HEK293 (cell line): ENCODE results near the gene NIPBL.

Experiments used
- CTCF ChIA-PET: fragments of 350-600 bp; formaldehyde crosslinking; extraction: SDS; loops from one replicate; lab custom pipeline; 2021; ENCODE audit warnings: antibody characterized with exemption; lab: Yijun Ruan, JAX
- POLR2A ChIA-PET: fragments of 300-600 bp; formaldehyde crosslinking; extraction: SDS; loops from one replicate; lab custom pipeline; 2020; ENCODE audit warnings: antibody characterized with exemption, inconsistent platforms; lab: Yijun Ruan, JAX
- H3K27ac ChIP-seq: fragments of 200-500 bp; sonication (Bioruptor generic); 2 replicates; pipeline ENCODE4 v1.5.1; 2014; ENCODE audit warnings: low read depth, low read length, control low read depth, inconsistent platforms; ENCODE audit errors: extremely low read depth
- H3K36me3 ChIP-seq, 2 experiments: fragments of 200-500 bp in 1 of 2; sonication (Bioruptor generic) in 1 of 2; 1 replicate in 1 of 2; 2 replicates in 1 of 2; pipeline ENCODE4 v1.5.1; 2014 to 2017; ENCODE audit warnings: inconsistent platforms in 2 of 2, low read length in 2 of 2; ENCODE audit not compliant: control insufficient read depth in 2 of 2, insufficient read depth in 1 of 2
- H3K4me1 ChIP-seq: fragments of 200-500 bp; sonication (Bioruptor generic); 2 replicates; pipeline ENCODE4 v1.5.1; 2014; ENCODE audit warnings: mild to moderate bottlenecking, low read length, inconsistent platforms; ENCODE audit not compliant: control insufficient read depth, insufficient read depth
- H3K4me3 ChIP-seq: 2 replicates; pipeline ENCODE4 v1.5.1; 2011; ENCODE audit warnings: low read depth, mild to moderate bottlenecking, control low read depth, low read length, moderate library complexity
- H3K9me3 ChIP-seq: fragments of 200-500 bp; sonication (Bioruptor generic); 2 replicates; pipeline ENCODE4 v1.5.1; 2014; ENCODE audit warnings: low read depth, low read length, inconsistent platforms; ENCODE audit not compliant: control insufficient read depth, insufficient read depth
- IKZF3 ChIP-seq: fragments of 450-650 bp; IDR thresholded peaks from 2 replicates; pipeline ENCODE4 v1.5.0; 2018; ENCODE audit warnings: missing biosample characterization, mild to moderate bottlenecking, missing genetic modification characterization, moderate library complexity
- KLF1 ChIP-seq: fragments of 450-650 bp; formaldehyde crosslinking; IDR thresholded peaks from 2 replicates; pipeline ENCODE4 v1.5.1; 2016; ENCODE audit warnings: missing biosample characterization, missing genetic modification characterization
- MYNN ChIP-seq: fragments of 450-650 bp; formaldehyde crosslinking; IDR thresholded peaks from 2 replicates; pipeline ENCODE4 v1.5.1; 2016; ENCODE audit warnings: missing biosample characterization, missing genetic modification characterization, borderline replicate concordance
- OVOL3 ChIP-seq: fragments of 450-650 bp; formaldehyde crosslinking; IDR thresholded peaks from 2 replicates; pipeline ENCODE4 v1.5.1; 2016; ENCODE audit warnings: missing biosample characterization, missing genetic modification characterization
- SP2 ChIP-seq: fragments of 450-650 bp; formaldehyde crosslinking; IDR thresholded peaks from 2 replicates; pipeline ENCODE4 v1.5.1; 2016; ENCODE audit warnings: missing biosample characterization, missing genetic modification characterization
- ZBTB48 ChIP-seq: fragments of 450-650 bp; formaldehyde crosslinking; IDR thresholded peaks from 2 replicates; pipeline ENCODE4 v1.5.1; 2016; ENCODE audit warnings: missing biosample characterization, missing genetic modification characterization
- ZFP3 ChIP-seq: fragments of 450-650 bp; formaldehyde crosslinking; IDR thresholded peaks from 2 replicates; pipeline ENCODE4 v1.5.1; 2016; ENCODE audit warnings: low read depth, missing biosample characterization, missing genetic modification characterization
- ZFP69B ChIP-seq: fragments of 450-650 bp; formaldehyde crosslinking; IDR thresholded peaks from 2 replicates; pipeline ENCODE4 v1.5.1; 2016; ENCODE audit warnings: missing biosample characterization, missing genetic modification characterization
- ZNF138 ChIP-seq: fragments of 450-650 bp; formaldehyde crosslinking; IDR thresholded peaks from 2 replicates; pipeline ENCODE4 v1.5.1; 2016; ENCODE audit warnings: missing biosample characterization, missing genetic modification characterization, borderline replicate concordance
- ZNF155 ChIP-seq: fragments of 450-650 bp; formaldehyde crosslinking; IDR thresholded peaks from 2 replicates; pipeline ENCODE4 v1.5.1; 2016; ENCODE audit warnings: missing biosample characterization, missing genetic modification characterization
- ZNF174 ChIP-seq: fragments of 450-650 bp; formaldehyde crosslinking; IDR thresholded peaks from 2 replicates; pipeline ENCODE4 v1.5.0; 2017; ENCODE audit warnings: missing biosample characterization, mild to moderate bottlenecking, missing genetic modification characterization
- ZNF335 ChIP-seq: fragments of 450-650 bp; formaldehyde crosslinking; conservative IDR thresholded peaks from 2 replicates; pipeline ENCODE4 v1.5.1; 2016; ENCODE audit warnings: missing biosample characterization, missing genetic modification characterization
- ZNF37A ChIP-seq: fragments of 450-650 bp; IDR thresholded peaks from 2 replicates; pipeline ENCODE4 v1.5.1; 2018; ENCODE audit warnings: missing biosample characterization, missing genetic modification characterization
- ZNF416 ChIP-seq: fragments of 450-650 bp; formaldehyde crosslinking; IDR thresholded peaks from 2 replicates; pipeline ENCODE4 v1.5.1; 2016; ENCODE audit warnings: missing biosample characterization, missing genetic modification characterization
- ZNF514 ChIP-seq: fragments of 450-650 bp; formaldehyde crosslinking; IDR thresholded peaks from 2 replicates; pipeline ENCODE4 v1.5.1; 2016; ENCODE audit warnings: missing biosample characterization, missing genetic modification characterization
- ZNF664 ChIP-seq: fragments of 450-650 bp; formaldehyde crosslinking; IDR thresholded peaks from 2 replicates; pipeline ENCODE4 v1.5.1; 2016; ENCODE audit warnings: missing biosample characterization, missing genetic modification characterization
- TF ChIP-seq, protein P1 (sequence below): fragments of 450-650 bp; formaldehyde crosslinking; IDR thresholded peaks from 2 replicates; pipeline ENCODE4 v1.5.1; 2016; ENCODE audit warnings: missing biosample characterization, missing genetic modification characterization, low read depth
- TF ChIP-seq, protein P2 (sequence below): IDR thresholded peaks from 2 replicates; pipeline ENCODE4 v1.6.1; 2011; ENCODE audit warnings: mild to moderate bottlenecking, low read depth, low read length, borderline replicate concordance
- TF ChIP-seq, protein P3 (sequence below): fragments of 450-650 bp; formaldehyde crosslinking; IDR thresholded peaks from 2 replicates; pipeline ENCODE4 v1.5.1; 2016; ENCODE audit warnings: missing biosample characterization, missing genetic modification characterization
- TF ChIP-seq, protein P4 (sequence below): fragments of 450-650 bp; formaldehyde crosslinking; IDR thresholded peaks from 2 replicates; pipeline ENCODE4 v1.5.1; 2016; ENCODE audit warnings: missing biosample characterization, missing genetic modification characterization

NIPBL gene

DNA sequence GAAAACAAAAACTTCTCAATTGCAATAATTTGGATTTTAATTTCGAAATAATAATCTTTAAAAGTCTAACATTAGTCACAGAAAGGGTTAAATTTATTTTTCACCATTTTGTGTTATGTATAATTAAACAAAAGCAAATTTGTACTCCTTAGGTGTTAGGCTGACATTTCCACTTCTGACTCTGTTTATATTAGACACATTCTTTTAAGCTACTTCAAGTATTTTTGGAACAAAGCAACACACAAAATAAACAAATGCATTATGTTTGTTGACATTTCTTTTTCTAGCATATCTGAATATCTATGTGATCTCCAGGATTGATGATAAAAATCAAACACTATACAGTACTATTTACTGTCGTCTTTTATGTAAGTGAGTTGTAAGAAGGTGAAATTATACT lies 44.3 kb upstream of the NIPBL start:
- no peak overlapping the region for H3K27ac ChIP-seq
- CTCF ChIA-PET, result interaction anchor here (0.6 kb wide), 1 partner anchor 92 kb away, joined by 3 read pairs; no protein-coding TSS in a partner anchor
- no peak overlapping the region for H3K4me3 ChIP-seq
- no peaks in the 10 kb centered on the region for H3K4me1 ChIP-seq
- no peaks in the 10 kb centered on the region for H3K36me3 ChIP-seq
- no peak for TF ChIP-seq SP2 (tag by site-specific recombination)
- TF ChIP-seq IKZF3 (tag by site-specific recombination), result no peak
- TF ChIP-seq OVOL3 (tag by site-specific recombination), result no peak
- no peak for TF ChIP-seq MYNN (tag by site-specific recombination)
- TF ChIP-seq, protein P1, sequence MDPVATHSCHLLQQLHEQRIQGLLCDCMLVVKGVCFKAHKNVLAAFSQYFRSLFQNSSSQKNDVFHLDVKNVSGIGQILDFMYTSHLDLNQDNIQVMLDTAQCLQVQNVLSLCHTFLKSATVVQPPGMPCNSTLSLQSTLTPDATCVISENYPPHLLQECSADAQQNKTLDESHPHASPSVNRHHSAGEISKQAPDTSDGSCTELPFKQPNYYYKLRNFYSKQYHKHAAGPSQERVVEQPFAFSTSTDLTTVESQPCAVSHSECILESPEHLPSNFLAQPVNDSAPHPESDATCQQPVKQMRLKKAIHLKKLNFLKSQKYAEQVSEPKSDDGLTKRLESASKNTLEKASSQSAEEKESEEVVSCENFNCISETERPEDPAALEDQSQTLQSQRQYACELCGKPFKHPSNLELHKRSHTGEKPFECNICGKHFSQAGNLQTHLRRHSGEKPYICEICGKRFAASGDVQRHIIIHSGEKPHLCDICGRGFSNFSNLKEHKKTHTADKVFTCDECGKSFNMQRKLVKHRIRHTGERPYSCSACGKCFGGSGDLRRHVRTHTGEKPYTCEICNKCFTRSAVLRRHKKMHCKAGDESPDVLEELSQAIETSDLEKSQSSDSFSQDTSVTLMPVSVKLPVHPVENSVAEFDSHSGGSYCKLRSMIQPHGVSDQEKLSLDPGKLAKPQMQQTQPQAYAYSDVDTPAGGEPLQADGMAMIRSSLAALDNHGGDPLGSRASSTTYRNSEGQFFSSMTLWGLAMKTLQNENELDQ (tag by site-specific recombination), result no peak
- TF ChIP-seq ZBTB48 (tag by site-specific recombination), result no peak
- TF ChIP-seq ZNF37A (tag by site-specific recombination), result no peak
- TF ChIP-seq ZFP3 (tag by site-specific recombination), result no peak
- no peak for TF ChIP-seq ZNF335
- no peak for TF ChIP-seq ZNF416 (tag by site-specific recombination)
- TF ChIP-seq ZNF174, result no peak
- TF ChIP-seq, protein P2, sequence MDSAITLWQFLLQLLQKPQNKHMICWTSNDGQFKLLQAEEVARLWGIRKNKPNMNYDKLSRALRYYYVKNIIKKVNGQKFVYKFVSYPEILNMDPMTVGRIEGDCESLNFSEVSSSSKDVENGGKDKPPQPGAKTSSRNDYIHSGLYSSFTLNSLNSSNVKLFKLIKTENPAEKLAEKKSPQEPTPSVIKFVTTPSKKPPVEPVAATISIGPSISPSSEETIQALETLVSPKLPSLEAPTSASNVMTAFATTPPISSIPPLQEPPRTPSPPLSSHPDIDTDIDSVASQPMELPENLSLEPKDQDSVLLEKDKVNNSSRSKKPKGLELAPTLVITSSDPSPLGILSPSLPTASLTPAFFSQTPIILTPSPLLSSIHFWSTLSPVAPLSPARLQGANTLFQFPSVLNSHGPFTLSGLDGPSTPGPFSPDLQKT, result no peak
- TF ChIP-seq ZFP69B (tag by site-specific recombination), result no peak
- TF ChIP-seq ZNF514 (tag by site-specific recombination), result no peak
- no peak for TF ChIP-seq ZNF664 (tag by site-specific recombination)
- TF ChIP-seq, protein P3, sequence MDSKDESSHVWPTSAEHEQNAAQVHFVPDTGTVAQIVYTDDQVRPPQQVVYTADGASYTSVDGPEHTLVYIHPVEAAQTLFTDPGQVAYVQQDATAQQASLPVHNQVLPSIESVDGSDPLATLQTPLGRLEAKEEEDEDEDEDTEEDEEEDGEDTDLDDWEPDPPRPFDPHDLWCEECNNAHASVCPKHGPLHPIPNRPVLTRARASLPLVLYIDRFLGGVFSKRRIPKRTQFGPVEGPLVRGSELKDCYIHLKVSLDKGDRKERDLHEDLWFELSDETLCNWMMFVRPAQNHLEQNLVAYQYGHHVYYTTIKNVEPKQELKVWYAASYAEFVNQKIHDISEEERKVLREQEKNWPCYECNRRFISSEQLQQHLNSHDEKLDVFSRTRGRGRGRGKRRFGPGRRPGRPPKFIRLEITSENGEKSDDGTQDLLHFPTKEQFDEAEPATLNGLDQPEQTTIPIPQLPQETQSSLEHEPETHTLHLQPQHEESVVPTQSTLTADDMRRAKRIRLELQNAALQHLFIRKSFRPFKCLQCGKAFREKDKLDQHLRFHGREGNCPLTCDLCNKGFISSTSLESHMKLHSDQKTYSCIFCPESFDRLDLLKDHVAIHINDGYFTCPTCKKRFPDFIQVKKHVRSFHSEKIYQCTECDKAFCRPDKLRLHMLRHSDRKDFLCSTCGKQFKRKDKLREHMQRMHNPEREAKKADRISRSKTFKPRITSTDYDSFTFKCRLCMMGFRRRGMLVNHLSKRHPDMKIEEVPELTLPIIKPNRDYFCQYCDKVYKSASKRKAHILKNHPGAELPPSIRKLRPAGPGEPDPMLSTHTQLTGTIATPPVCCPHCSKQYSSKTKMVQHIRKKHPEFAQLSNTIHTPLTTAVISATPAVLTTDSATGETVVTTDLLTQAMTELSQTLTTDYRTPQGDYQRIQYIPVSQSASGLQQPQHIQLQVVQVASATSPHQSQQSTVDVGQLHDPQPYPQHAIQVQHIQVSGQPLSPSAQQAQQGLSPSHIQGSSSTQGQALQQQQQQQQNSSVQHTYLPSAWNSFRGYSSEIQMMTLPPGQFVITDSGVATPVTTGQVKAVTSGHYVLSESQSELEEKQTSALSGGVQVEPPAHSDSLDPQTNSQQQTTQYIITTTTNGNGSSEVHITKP (tag by site-specific recombination), result no peak
- TF ChIP-seq ZNF155 (tag by site-specific recombination), result no peak
- TF ChIP-seq, protein P4, sequence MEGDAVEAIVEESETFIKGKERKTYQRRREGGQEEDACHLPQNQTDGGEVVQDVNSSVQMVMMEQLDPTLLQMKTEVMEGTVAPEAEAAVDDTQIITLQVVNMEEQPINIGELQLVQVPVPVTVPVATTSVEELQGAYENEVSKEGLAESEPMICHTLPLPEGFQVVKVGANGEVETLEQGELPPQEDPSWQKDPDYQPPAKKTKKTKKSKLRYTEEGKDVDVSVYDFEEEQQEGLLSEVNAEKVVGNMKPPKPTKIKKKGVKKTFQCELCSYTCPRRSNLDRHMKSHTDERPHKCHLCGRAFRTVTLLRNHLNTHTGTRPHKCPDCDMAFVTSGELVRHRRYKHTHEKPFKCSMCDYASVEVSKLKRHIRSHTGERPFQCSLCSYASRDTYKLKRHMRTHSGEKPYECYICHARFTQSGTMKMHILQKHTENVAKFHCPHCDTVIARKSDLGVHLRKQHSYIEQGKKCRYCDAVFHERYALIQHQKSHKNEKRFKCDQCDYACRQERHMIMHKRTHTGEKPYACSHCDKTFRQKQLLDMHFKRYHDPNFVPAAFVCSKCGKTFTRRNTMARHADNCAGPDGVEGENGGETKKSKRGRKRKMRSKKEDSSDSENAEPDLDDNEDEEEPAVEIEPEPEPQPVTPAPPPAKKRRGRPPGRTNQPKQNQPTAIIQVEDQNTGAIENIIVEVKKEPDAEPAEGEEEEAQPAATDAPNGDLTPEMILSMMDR, result no peak
- no peak for TF ChIP-seq ZNF138 (tag by site-specific recombination)
- TF ChIP-seq KLF1 (tag by site-specific recombination), result no peak
- TF ChIP-seq, all 188 proteins: peak for 0
- POLR2A ChIA-PET, result no interaction called here
- no peaks in the 10 kb centered on the region for H3K9me3 ChIP-seq
